NCI-H2107 (cell line): ENCODE results near the gene MPL.

Experiments used
- DNase-seq: peaks from one replicate; lab custom pipeline; 2025; lab: John Stamatoyannopoulos, UW

MPL gene

DNA sequence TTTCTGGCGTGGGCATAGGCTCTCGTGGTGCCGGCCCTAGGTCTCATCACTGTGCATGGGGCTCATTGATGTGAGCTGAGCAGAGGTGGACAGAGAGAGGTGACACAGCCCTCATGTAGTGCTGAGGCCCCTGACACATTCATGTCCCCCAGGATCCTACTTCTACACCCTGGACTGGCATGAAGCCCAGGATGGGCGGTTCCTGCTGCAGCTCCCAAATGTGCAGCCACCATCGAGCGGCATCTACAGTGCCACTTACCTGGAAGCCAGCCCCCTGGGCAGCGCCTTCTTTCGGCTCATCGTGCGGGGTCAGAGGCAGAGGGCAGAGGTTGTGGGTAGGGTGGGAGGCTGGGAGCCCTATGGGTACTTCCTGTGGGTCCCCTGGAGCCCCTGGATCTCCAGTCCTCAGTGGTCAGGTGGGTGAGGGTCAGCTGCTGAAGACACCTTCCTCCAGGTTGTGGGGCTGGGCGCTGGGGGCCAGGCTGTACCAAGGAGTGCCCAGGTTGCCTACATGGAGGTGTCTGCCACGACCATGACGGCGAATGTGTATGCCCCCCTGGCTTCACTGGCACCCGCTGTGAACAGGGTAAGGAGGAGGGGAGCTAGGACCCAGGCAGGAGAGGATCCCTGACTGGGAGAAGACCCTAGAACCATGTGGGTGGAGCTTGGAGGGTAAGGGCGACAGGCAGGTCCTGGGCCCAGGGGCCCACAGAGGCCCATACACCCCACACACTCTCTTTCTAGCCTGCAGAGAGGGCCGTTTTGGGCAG, 30.7 kb upstream of the MPL start:
- no peak for DNase-seq

DNA sequence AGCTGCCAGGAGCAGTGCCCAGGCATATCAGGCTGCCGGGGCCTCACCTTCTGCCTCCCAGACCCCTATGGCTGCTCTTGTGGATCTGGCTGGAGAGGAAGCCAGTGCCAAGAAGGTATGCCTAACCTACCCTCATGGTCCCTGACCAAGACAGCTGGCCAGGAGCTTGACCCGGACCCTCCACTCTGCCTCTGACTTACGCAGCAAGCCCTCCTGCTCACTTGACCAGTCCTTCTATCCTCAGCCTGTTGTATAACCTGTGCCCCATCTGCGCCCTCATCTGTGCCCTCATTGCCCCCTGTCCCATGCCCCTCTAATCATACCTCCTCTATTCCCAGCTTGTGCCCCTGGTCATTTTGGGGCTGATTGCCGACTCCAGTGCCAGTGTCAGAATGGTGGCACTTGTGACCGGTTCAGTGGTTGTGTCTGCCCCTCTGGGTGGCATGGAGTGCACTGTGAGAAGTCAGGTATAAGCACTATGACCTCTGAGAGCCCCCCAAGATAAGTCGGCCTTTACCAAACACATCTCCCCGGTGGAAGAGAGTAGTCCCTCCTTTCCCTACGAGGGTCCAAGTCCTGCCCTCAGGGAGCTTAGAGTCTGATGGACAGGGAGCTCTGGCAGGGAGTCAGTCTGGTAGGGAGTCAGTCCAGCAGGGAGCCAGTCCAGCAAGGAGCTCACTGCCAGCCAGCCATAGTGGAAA, 30.0 kb upstream of the MPL start:
- no peak for DNase-seq

DNA sequence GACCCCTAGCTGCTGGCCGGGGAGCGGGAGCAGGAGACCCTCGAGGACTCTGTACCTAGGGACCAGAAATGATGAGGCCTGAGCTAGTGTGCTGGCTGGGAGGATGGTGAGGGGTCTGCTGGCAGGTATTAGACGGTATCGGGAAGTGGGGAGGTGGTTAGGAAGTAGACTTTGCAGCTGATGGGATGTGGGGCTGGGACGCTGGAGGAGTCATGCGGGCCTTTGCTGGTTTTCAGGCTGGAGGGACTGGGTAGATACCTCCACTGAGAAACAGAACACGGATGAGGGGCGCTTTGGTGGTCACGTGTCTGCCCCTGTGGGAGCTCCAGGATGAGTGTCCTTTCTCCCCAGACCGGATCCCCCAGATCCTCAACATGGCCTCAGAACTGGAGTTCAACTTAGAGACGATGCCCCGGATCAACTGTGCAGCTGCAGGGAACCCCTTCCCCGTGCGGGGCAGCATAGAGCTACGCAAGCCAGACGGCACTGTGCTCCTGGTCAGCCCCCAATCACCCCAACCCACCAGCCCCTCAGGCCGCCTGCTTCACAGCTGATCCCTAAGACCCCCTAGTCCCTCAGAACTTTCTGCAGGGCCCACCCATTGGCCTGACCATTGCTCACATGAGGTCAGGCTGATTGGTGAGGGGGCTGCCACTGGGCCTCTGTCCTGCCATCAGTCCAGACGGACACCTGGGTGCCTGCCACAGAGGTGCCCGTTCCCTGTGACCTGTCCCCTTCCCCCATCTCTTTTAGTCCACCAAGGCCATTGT, 28.8 kb upstream of the MPL start:
- no peak for DNase-seq

DNA sequence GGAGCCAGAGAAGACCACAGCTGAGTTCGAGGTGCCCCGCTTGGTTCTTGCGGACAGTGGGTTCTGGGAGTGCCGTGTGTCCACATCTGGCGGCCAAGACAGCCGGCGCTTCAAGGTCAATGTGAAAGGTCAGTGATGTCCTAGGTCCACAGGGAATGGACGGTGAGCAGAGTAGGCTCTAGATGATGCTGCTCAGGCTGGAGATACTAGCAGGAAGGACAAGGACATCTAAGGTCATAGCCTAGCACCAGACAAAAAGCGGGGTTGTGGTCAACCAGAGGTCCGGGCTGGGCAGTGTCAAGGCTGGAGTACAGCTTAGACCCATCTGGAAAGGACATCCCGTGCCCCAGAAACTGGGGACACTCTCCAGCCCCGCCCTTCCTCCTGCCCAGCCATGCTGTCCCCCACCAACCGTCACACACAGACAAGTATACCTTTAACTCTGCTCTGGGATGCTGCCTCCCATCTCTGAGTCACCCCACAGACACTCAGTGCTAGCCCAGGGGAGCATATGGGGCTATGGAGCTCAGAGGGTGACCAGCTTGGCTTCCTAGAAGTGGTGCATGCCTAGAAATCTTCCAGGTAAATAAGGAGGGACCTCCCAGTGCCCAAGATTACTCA, 28.1 kb upstream of the MPL start:
- no peak for DNase-seq

DNA sequence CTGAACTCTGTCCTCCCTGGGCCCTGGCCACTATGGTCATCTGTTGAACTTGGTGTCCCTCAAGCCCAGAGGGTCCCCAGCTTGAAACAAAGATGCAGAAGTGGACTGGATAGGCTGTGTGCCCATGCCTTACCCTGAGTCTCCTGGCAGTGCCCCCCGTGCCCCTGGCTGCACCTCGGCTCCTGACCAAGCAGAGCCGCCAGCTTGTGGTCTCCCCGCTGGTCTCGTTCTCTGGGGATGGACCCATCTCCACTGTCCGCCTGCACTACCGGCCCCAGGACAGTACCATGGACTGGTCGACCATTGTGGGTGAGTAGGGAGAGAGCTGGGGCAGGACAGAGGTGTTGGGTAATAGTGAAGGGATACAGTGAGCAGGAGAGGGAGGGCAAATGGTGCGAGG, 26.1 kb upstream of the MPL start:
- no peak for DNase-seq

DNA sequence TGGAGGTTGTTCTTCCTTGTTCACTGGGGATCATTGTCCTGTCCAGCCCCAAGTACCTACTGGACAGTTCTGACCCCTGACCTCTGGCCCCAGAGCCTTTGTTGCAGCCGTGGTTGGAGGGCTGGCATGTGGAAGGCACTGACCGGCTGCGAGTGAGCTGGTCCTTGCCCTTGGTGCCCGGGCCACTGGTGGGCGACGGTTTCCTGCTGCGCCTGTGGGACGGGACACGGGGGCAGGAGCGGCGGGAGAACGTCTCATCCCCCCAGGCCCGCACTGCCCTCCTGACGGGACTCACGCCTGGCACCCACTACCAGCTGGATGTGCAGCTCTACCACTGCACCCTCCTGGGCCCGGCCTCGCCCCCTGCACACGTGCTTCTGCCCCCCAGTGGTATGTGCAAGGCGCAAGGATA, 25.4 kb upstream of the MPL start:
- DNase-seq = no peak

DNA sequence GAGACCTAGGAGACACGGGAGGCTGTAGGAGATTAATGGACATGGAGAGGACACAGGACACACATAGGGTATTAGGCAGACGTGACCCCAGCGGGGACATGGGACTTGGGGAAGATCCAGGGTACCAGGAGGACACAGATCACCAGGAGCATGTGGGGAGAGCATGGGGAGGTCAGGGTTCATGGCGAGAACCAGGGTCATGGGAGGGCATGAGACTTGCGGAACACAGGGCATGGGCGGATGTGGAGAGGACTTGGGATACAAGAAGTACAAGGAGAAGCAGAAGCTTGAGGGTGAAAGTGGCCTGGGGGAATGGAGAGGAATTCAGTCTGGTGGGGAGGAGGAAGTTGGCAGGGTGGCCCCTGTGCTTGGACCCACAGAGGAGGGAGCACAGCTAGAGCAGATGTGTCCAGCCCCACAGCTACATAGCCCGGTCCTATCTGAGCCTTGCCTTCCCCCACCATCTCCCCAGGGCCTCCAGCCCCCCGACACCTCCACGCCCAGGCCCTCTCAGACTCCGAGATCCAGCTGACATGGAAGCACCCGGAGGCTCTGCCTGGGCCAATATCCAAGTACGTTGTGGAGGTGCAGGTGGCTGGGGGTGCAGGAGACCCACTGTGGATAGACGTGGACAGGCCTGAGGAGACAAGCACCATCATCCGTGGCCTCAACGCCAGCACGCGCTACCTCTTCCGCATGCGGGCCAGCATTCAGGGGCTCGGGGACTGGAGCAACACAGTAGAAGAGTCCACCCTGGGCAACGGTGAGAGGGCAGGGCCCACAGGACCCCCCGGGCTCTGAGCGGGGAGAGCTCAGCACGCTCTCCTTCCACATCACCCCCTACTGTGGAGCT, 24.7 kb upstream of the MPL start:
- no peak for DNase-seq

DNA sequence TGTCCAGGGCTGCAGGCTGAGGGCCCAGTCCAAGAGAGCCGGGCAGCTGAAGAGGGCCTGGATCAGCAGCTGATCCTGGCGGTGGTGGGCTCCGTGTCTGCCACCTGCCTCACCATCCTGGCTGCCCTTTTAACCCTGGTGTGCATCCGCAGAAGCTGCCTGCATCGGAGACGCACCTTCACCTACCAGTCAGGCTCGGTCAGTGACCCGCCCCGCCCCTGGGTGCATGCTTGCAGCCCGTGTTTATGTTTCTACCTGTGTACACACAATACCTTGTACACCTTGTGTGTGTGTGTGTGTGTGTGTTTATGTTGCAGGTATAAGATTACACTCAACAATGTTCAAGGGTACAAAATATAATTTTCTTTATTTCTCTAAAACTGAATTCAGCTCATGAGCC, 23.8 kb upstream of the MPL start:
- no peak for DNase-seq

DNA sequence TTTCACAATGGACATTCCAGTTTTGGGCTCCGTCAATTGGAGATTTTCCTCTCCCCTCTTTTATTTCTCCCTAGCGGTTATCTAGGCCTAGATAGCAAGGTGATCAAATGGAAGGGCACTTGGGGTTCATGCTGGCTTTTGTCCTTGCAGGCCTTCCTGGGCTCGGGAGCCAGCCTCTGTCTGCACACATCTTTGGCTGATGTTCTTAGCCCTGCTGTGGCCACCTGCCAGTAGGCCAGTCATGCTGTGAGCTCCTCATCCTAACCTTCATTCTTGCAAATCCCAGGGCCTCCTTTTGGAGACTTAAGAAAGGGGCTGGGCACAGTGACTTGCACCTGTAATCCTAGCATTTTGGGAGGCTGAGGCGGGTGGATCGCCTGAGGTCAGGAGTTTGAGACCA, 23.4 kb upstream of the MPL start:
- DNase-seq = no peak

DNA sequence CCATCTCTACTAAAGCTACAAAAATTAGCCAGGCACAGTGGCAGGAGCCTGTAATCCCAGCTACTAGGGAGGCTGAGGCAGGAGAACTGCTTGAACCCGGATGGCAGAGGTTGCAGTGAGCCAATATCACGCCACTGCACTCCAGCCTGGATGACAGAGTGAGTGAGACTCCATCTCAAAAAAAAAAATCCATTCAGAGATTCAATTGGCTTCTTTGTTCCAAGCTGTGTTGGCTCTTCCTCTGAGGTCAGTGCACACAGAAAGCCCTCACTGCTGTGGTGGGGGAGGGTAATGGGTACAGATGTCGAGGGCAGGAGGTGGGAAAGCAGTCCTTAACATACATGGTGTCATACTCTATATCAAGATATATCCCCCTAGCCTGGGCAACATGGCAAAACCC, 22.1 kb upstream of the MPL start:
- no peak for DNase-seq

DNA sequence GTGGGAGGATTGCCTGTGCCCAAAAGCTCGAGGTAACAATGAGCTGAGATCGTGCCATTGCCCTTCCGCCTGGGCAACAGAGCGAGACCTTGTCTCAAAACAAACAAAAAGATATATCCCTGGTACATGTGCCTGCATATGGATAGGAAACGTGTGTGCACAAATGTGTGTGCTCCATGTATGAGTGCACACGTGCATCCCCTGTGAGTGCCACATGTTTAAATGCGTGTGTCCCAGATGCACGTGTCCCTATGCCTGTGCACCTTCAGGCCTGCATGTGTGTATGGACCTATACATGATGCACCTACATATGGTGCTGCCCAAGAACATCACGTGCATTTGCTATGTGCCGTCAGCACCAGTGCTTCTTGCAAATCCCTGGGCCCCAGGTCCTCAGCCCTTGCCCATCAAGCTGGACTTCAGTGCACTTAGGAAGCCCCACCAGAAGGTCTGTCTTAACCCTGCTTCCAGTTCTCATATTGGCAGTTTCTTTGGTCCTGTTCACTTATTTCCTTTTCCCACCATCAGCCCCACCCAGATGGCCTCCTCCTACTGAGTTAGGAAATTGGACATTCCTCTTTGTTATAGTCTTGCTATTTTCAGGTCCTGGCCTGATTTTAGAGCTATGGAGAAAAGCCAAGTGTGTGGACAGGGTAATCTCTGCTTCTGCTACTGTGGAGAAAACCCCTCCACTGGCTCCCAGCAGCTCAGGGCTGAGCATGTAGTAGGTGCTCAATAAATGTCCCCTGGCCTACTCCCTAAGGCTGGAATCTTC, 21.5 kb upstream of the MPL start:
- DNase-seq = no peak

DNA sequence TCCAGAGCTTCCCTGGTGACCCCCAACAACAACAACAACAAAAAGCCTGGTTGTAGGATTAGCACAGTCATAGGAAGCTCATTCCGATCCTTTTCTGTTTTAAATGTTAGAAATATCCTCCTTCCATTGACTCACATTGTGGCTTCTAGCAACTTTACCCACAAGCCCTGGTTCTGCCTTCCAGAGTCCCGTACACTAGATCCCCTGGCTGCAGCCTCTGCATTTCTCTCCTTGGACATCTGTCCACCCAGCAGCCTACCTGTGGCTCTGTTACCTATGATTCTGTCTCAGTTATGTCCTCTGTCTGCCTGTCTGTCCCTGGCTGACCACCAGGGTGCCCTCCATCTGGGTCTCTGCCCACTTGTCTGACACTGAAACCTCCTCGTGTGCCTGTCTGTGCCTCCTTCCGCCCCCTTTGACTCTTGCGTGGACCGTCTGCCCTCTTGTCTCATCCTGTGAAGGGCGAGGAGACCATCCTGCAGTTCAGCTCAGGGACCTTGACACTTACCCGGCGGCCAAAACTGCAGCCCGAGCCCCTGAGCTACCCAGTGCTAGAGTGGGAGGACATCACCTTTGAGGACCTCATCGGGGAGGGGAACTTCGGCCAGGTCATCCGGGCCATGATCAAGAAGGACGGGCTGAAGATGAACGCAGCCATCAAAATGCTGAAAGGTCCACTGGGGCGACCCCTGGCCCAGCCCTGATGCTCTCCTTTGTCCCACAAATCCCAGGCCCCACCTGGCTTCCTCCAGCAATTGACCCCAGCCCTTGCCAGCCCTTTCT, 20.7 kb upstream of the MPL start:
- DNase-seq = no peak

DNA sequence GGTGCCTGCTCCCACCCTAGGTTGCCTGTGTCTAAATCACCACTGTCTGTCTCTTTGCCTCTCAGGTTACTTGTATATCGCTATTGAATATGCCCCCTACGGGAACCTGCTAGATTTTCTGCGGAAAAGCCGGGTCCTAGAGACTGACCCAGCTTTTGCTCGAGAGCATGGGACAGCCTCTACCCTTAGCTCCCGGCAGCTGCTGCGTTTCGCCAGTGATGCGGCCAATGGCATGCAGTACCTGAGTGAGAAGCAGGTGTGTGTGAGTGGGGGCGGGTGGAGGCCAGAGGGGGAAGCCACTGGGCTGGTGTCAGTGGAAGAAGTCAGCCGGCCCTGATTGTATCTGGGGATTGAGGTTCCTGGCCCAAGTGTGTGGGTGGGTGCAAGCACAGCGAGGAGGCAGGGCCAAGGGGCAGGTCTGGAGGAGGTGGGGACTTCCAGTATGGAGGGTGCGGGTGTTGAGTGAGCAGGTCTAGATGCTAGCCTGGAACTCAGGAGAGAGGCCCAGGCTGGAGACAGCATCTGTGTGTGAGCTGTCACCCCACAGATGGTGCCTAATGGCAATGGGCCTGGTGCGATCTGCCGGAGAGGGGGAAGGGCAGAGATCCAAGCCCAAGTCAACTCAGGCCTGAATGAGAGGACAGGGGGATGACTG, 19.7 kb upstream of the MPL start:
- no peak for DNase-seq

DNA sequence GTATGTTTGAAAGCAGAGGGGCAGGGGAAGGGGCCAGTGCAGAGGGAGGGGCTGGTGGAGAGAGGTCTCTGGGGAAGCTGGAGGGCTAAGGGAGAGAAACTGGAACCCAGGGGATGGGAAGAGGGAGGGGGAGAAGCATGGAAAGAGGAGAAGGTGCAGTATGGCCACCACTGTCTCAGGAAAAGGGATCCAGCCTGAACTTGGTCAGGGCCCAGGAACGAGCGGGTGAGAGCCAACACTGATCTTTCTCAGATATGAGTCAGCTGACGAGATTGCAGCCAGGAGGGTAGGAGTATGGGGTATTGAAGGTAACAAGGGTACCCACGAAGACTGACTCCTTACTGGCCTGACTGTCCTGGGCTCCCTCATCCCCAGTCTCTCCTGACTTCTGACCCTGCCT, 18.8 kb upstream of the MPL start:
- DNase-seq = no peak

DNA sequence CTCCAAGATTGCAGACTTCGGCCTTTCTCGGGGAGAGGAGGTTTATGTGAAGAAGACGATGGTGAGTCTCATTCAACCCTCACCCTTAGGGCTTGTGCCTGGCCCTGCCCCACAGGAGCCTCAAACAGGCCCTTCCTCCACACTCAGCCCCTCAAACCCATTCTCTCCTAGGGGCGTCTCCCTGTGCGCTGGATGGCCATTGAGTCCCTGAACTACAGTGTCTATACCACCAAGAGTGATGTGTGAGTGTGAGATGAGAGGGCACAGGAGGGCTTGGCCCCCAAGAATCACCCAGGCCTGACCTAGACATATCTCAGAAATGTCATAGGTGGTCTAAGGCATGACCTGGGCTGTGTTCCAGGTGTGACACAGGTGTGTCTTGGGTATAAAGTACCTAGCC, 18.3 kb upstream of the MPL start:
- DNase-seq = no peak

DNA sequence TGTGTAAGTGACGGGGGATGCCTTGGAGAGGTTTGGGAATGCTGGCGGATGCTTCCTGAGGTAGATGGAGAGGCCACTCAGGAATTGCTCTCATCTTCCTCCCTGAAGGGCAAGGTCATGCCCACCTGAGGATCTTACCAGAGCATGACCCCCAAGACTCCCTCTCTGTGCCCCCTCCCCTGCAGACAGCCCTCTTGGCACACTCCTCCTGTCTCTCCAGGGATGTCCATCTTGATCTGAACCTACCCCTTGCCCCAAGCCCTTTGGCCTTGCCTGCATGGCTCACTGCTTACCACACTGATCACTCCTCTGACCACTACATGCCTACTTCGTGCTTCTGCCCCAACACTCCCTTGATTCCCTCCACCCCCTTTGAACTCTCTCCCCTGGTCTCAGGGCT, 17.9 kb upstream of the MPL start:
- DNase-seq = no peak

DNA sequence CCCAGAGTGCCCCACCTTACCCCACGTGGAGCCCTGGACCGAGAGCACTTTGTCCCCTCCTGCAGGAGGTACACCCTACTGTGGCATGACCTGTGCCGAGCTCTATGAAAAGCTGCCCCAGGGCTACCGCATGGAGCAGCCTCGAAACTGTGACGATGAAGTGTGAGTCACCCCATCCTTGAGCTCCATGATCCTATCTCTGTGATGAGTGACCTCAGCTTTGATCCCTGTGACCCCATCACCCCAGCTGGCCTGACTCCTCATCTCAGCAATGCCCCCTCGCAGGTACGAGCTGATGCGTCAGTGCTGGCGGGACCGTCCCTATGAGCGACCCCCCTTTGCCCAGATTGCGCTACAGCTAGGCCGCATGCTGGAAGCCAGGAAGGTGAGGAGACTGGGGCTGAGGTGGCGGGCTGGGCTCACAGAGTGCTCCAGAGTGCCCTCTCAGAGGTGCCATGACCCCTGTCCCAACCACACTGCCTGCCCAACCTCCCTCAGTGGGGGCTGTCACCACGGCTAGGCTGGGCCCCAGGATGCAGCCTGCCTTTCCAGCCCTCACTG, 16.2 kb upstream of the MPL start:
- no peak for DNase-seq

DNA sequence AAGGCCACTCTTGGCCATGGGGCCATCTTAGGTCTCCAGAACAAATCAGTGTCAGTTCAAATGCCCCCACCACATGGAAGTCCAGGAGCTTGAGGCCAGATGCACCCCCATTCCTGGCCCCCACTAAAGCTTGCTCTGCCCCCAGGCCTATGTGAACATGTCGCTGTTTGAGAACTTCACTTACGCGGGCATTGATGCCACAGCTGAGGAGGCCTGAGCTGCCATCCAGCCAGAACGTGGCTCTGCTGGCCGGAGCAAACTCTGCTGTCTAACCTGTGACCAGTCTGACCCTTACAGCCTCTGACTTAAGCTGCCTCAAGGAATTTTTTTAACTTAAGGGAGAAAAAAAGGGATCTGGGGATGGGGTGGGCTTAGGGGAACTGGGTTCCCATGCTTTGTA, 15.1 kb upstream of the MPL start:
- DNase-seq = no peak

DNA sequence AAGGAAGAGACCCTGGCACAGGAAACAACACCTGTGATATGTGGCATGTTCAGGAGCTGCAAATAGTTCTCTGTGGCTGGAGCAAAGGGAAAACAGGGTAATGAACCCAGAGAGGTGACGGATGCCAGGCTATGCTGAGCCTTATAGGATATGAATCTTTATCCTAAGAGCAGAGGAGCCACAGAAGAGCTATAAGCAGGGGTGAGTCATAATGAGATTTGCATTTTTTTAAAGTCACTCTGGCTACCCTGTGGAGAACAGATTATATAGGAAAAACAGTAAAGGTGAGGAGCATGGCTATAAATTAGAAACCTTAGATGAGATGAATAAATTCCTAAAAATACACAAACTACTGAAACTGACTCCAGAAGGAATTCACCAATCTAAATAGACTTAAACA, 12.8 kb upstream of the MPL start:
- no peak for DNase-seq
